A673 (cell line): Measurements from ENCODE around the gene MEX3B.

Experiments
- EZH2 ChIP-seq: fragments of 200-600 bp; sonication (generic); IDR thresholded peaks from 2 replicates; pipeline ENCODE4 v1.6.1; 2017; ENCODE audit warnings: borderline replicate concordance, low read depth, mild to moderate bottlenecking, mixed read lengths, antibody characterized with exemption, low read length; ENCODE audit not compliant: poor library complexity, severe bottlenecking
- TF ChIP-seq, protein P1 (sequence below): fragments of 300-800, 200-600 bp; sonication (generic); conservative IDR thresholded peaks from 2 replicates; pipeline ENCODE4 v1.5.1; 2017; ENCODE audit warnings: low read depth, mild to moderate bottlenecking, antibody characterized with exemption, low read length, moderate library complexity, mixed read lengths

DNA sequence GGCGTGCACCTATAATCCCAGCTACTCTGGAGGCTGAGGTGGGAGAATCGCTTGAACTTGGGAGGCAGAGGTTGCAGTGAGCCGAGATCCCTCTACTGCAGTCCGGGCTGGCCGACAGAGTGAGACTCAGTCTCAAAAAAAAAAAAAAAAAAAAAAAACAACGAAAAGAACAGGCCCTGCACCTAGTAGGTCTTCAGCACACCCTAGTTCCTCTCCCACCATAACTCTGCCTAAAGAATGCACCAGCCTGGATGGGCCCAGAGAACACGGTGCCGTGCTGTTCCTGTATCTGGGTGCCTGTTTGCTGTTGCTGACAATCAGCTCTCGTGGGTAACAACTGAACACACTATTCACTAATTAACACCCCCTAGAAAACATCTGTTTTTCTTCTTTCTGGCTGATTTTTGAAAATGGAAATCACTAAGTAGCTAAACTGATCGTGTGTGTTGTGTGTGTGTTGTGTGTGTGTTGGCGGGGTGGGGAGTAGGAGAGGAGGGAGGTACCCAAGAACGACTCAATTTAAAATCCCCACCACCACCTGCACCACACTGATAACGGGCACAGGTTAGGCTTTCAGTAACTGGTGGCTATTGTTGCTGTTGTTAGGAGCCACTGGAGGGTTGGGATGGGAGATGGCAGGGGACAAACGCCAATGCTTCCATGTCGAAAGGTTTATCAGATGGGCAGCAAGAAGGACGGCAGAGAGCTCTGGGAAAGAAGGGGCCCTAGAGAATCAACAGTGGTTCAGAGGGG is 40.6 kb upstream of the MEX3B start:
- TF ChIP-seq, protein P1, sequence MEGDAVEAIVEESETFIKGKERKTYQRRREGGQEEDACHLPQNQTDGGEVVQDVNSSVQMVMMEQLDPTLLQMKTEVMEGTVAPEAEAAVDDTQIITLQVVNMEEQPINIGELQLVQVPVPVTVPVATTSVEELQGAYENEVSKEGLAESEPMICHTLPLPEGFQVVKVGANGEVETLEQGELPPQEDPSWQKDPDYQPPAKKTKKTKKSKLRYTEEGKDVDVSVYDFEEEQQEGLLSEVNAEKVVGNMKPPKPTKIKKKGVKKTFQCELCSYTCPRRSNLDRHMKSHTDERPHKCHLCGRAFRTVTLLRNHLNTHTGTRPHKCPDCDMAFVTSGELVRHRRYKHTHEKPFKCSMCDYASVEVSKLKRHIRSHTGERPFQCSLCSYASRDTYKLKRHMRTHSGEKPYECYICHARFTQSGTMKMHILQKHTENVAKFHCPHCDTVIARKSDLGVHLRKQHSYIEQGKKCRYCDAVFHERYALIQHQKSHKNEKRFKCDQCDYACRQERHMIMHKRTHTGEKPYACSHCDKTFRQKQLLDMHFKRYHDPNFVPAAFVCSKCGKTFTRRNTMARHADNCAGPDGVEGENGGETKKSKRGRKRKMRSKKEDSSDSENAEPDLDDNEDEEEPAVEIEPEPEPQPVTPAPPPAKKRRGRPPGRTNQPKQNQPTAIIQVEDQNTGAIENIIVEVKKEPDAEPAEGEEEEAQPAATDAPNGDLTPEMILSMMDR = no peak
- no peak for TF ChIP-seq EZH2
